ENCODE data around the gene OR10G2. TPM values are rescaled to one million over a fixed set of nuclear protein-coding genes. Genes with fewer than 3 reads are reported as not detected.
"Not testable (repeated sequence)": the region's sequence is repeated elsewhere in the genome, so short reads cannot be mapped to it uniquely, and the experiment has no call there.

The OR10G2 gene
- total RNA-seq, 1 donor from 2014 or later: not detected

GRCh38 chr14:21652209-21652808 is 17.6 kb upstream of the OR10G2 start:
- DNase-seq (ENCODE audit: extremely low spot score in 2 of 2): no peak
- Histone ChIP-seq H3K36me3 (no peaks in the 10 kb centered on the region), H3K4me3 (no peak overlapping the region), H3K27me3 (no peaks in the 10 kb centered on the region), H3K9me3 (no peaks in the 10 kb centered on the region), H3K27ac (no peak overlapping the region), H3K4me1 (no peaks in the 10 kb centered on the region)
- TF ChIP-seq CTCF (IDR thresholded peaks at IDR 0.05) (no peak), POLR2A (IDR thresholded peaks at IDR 0.05) (no peak), POLR2AphosphoS5 (IDR thresholded peaks at IDR 0.05; ENCODE audit: insufficient read depth in 1 of 2, low read depth in 1 of 2) (no peak)
- intact Hi-C loops (cut with DNase I): no loop called here

GRCh38 chr14:21647380-21647779 is 12.6 kb upstream of the OR10G2 start:
- intact Hi-C loops (cut with DNase I): no loop called here
- DNase-seq (ENCODE audit: extremely low spot score in 2 of 2): no peak
- TF ChIP-seq POLR2A (IDR thresholded peaks at IDR 0.05) (no peak), CTCF (IDR thresholded peaks at IDR 0.05) (no peak), POLR2AphosphoS5 (IDR thresholded peaks at IDR 0.05; ENCODE audit: insufficient read depth in 1 of 2, low read depth in 1 of 2) (no peak)

GRCh38 chr14:21643407-21643806 is 8.7 kb upstream of the OR10G2 start:
- no peaks in the 10 kb centered on the region for H3K36me3 ChIP-seq
- TF ChIP-seq POLR2AphosphoS5 (IDR thresholded peaks at IDR 0.05; ENCODE audit: insufficient read depth in 1 of 2, low read depth in 1 of 2) (no peak), CTCF (IDR thresholded peaks at IDR 0.05) (no peak), POLR2A (IDR thresholded peaks at IDR 0.05) (no peak)
- no peak for DNase-seq (ENCODE audit: extremely low spot score in 2 of 2)
- H3K27ac ChIP-seq: no peak overlapping the region
- intact Hi-C loops (cut with DNase I): no loop called here
- no peak overlapping the region for H3K4me3 ChIP-seq
- no peaks in the 10 kb centered on the region for H3K4me1 ChIP-seq
- no peaks in the 10 kb centered on the region for H3K9me3 ChIP-seq
- no peaks in the 10 kb centered on the region for H3K27me3 ChIP-seq

More at GRCh38 chr14:21647380-21647779, 12.6 kb upstream of the OR10G2 start:
- H3K4me1 ChIP-seq: no peaks in the 10 kb centered on the region
- H3K4me3 ChIP-seq: no peak overlapping the region
- no peaks in the 10 kb centered on the region for H3K36me3 ChIP-seq
- no peak overlapping the region for H3K27ac ChIP-seq
- no peaks in the 10 kb centered on the region for H3K9me3 ChIP-seq
- no peaks in the 10 kb centered on the region for H3K27me3 ChIP-seq

- intact Hi-C loops (cut with DNase I): no loop called here
- Histone ChIP-seq H3K36me3 (no peaks in the 10 kb centered on the region), H3K27ac (no peak overlapping the region), H3K9me3 (no peaks in the 10 kb centered on the region), H3K27me3 (no peaks in the 10 kb centered on the region), H3K4me3 (no peak overlapping the region), H3K4me1 (no peaks in the 10 kb centered on the region)
- no peak for TF ChIP-seq POLR2A (IDR thresholded peaks at IDR 0.05)
- no peak for TF ChIP-seq POLR2AphosphoS5 (IDR thresholded peaks at IDR 0.05; ENCODE audit: insufficient read depth in 1 of 2, low read depth in 1 of 2)
- TF ChIP-seq CTCF (IDR thresholded peaks at IDR 0.05): no peak
- no peak for DNase-seq (ENCODE audit: extremely low spot score in 2 of 2)
These were observed 7.9 kb upstream of the OR10G2 start for GRCh38 chr14:21642683-21643082.

GRCh38 chr14:21631084-21631483 is 3.7 kb downstream of the OR10G2 start:
- no peak for TF ChIP-seq POLR2A (IDR thresholded peaks at IDR 0.05)
- no peak for DNase-seq (ENCODE audit: extremely low spot score in 2 of 2)
- no peak overlapping the region for H3K4me3 ChIP-seq
- H3K4me1 ChIP-seq: no peaks in the 10 kb centered on the region
- H3K27ac ChIP-seq: no peak overlapping the region
- H3K36me3 ChIP-seq: no peaks in the 10 kb centered on the region
- no peaks in the 10 kb centered on the region for H3K27me3 ChIP-seq
- no peaks in the 10 kb centered on the region for H3K9me3 ChIP-seq
- intact Hi-C loops (cut with DNase I): no loop called here

- intact Hi-C loops (cut with DNase I); H3K4me1 ChIP-seq; H3K9me3 ChIP-seq; H3K27me3 ChIP-seq; H3K4me3 ChIP-seq; H3K36me3 ChIP-seq; DNase-seq (ENCODE audit: extremely low spot score in 2 of 2); H3K27ac ChIP-seq: not testable (repeated sequence)
These were observed 4.2 kb downstream of the OR10G2 start for GRCh38 chr14:21630503-21630902.

Data from vagina (tissue), 2 donors.